HG03159 (cell line): Measurements from ENCODE around the gene MYZAP.
A peak's percentile ranks its signal among the peaks of the same experiment; 100 is the strongest.

Source experiments
- ATAC-seq: cut with Tn5 transposase; IDR thresholded peaks from one replicate; pipeline ENCODE4 v1.9.1; 2021; ENCODE audit warnings: mild to moderate bottlenecking, moderate library complexity; ENCODE audit not compliant: unreplicated experiment

Gene MYZAP

GRCh38 chr15:57618325-57618724 is 26.6 kb downstream of the MYZAP start:
- no peak for ATAC-seq

- ATAC-seq, result no peak
Measured at GRCh38 chr15:57619746-57620145, 28.0 kb downstream of the MYZAP start.

GRCh38 chr15:57624730-57625129 is 33.0 kb downstream of the MYZAP start:
- ATAC-seq, result no peak

DNA sequence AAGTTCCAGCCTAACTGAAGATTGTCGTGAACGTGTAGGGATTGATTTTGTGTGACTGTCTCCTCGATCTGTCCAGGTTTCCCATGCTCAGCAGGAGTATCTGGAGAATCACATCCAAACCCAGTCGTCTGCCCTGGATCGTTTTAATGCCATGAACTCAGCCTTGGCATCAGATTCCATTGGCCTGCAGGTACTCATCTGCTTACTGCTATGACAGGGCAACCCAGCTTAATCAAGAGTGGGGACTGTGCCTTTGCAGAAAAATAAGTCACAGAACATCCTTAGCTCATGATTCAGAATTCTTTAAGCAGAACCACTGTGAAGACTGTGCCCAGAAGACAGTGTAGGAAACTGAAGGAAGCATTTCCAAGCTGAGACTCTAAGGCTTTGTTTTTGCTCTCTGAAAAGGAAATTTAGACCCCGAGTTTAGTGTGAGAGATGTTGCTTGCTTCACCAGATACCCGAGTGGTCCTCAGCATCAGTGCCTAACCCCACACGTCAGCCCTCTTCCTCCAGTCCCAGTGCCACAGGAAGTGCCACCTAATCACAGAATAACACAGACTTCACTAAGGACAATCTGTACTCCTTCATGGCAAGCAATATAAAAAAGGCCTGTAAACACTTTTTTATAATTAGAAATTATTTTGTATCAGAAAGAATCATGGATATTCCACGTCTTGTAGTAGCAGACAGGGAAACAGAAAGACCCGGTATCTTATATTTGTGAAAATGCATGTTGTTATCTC is 34.2 kb downstream of the MYZAP start:
- ATAC-seq, result no peak

DNA sequence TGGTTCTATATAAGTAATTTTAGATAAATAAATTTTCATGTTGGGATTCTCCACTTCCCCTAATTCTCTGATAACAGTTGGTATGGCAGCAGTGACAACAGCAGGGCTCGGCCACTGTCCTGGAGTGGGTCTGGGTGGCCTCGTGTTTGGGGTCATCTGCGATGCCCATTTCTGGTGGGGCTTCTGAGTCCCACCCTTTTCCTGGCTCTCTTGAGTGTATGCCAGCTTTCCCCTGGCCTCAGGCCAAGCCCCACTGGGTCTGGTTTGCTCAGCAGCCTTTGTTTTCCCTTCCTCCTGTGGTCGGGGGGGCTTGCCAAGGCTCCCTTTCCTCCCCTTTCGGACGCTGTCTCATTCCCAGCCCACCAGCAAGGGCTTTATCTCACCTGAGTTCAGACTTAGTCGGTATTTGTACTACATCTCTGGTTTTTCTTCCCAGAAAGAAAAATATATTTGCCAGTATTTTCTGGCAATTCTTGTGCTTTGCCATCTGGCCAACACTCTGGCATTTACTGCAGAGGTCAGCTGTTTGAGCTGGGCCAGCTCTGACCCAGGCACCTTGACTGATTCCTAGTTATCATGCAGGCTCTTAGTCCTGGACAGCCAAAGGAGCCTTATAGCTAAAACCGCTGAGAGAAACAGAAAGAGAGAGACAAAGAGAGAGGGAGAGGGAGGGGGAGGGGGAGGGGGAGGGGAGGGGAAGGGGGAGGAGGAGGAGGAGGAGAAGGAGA is 35.2 kb downstream of the MYZAP start:
- ATAC-seq, result no peak

DNA sequence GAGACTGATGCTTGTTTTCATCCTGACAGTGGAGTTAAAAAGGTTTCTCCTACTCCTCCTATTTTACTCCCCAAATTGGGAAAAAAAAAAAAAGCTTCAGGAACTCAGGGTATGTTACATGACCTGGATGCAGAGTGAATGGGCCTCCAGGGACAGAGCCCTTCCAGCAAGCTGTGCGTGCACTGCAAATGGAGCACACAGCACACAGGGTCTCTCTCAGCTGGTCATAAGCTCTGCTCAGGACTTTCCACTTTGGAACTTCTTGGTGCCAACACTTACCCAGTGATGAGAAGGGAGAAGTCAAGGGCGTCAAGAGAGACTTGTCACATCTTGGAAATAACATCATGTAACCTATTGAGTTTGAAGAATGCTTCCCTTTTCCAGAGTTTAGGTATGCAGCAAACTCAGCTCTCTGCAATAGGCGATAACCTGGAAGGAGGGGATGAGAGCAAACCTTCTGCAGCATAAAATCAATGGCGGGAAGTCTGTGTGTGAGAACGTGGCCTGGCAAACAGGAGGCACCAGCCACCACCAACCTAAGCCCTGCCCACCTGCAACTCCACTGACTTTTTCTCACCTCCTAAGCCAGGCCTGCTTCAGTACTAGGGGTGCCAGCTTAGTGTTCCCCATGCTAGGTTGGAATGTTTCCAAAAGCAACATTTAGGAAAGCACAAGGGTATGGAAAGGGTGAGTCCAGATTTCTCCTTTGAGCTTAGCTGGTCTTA is 39.8 kb downstream of the MYZAP start:
- ATAC-seq, result no peak

- no peak for ATAC-seq
Measured at GRCh38 chr15:57634290-57634689, 42.6 kb downstream of the MYZAP start.

- ATAC-seq, result no peak
Measured at GRCh38 chr15:57635300-57635909, 43.7 kb downstream of the MYZAP start.

GRCh38 chr15:57637846-57638245 is 46.1 kb downstream of the MYZAP start:
- ATAC-seq, result no peak

DNA sequence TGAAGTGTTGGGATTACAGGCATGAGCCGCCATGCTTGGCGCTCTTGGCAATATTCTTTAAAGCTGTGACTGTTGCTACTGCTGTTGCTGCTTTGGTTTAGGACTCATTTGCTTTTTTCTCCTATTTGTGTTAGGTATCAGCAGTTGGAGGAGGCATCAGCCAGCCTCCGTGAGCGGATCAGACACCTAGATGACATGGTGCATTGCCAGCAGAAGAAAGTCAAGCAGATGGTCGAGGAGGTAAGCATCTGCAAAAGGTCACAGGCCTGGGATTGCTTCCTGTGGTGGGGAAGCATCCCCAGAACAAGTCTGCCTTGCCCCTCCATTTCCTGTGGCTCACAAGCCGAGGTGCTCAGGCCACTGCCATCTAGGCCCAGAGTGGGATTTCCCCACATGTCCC is 47.6 kb downstream of the MYZAP start:
- no peak for ATAC-seq

DNA sequence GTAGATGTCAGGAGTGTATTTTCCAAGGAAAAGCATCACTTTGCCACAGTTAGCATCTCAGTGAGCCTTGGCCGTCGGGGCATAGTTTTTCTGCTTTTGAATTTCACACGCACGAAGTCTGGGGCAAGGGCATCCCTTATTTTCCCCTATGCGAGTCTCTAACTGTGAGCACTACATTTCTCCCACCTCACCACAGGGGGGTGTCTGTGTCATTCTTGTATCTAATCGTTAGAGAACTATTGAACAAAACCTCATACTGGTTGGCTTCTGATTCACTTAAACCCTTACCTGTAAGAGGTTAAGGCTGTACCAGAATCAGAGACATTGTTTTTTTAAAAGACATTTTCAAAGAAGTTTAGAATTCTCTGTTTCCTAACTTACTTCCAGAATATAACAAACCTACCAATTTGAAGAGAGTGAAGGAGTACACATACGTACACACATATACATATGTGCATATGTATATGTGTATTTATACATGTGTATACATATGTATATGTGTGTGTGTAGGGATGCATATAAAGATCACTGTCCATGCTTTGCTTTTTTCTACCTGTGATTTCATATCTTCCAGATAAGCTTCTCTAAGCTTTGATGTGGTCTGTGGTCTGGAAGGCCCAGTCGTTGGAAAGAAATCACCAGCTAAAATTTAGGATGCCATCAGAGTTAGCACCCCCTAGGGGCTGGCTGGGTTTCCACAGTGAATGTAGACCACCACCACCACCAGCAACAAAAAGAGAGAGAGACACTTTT is 49.4 kb downstream of the MYZAP start:
- no peak for ATAC-seq

DNA sequence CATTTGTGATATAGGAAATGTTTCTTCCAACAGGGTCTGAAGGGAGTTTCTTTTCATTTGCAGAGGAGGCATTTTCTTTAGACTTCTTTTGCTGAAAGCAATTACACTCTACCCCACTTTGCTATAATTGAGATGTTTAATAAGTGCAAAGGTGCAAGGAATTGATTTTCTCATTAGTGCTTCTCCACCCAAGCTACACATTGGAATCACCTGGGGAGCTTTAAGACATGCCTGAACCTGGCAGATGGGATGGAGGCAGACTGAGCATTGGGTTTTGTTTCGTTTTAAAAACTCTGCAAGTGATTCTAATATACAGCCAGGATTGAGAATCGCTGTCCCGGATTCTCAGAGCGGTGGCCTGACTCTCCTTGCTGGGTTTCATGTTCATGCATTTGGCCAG is 52.1 kb downstream of the MYZAP start:
- ATAC-seq, result no peak

DNA sequence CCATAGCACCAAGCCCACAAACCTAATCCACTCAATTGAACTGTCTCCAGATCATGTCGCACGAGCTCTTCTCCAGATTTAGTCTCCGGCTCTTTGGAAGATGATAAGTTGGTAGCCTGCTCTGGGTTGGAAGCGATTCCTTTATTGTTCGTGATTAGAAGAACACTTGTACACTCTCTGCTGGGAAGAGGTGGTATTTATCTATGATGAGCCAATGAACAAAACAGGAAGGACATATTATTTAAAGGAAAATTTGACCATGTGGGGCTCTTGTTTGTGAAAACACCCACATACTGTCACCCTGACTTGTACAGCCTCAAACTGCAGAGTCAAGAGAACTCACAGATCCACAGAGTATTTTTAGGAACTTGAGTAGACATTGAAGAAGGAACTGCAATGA is 54.4 kb downstream of the MYZAP start:
- no peak for ATAC-seq

GRCh38 chr15:57647071-57647790 is 55.5 kb downstream of the MYZAP start:
- ATAC-seq, result peak; percentile 76

DNA sequence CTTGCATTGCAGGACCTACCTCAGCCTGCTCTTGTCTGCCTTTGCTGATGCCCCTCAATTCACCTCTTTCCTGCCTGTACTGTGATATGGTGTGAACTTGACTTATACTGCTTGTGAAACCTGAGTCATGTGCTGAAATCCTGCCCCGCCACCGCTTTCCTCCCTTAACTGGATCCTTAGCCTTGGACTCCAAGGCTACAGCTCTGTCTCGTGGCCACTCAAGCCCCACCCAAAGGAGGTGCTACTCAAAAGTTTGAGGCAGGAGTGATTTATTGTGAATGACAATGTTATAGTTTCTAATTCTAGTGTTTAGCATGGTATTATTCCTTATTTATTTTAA is 56.1 kb downstream of the MYZAP start:
- ATAC-seq, result peak; percentile 23

- ATAC-seq, result no peak
Measured at GRCh38 chr15:57649138-57649537, 57.4 kb downstream of the MYZAP start.

- ATAC-seq, result no peak
Measured at GRCh38 chr15:57651445-57651844, 59.7 kb downstream of the MYZAP start.

DNA sequence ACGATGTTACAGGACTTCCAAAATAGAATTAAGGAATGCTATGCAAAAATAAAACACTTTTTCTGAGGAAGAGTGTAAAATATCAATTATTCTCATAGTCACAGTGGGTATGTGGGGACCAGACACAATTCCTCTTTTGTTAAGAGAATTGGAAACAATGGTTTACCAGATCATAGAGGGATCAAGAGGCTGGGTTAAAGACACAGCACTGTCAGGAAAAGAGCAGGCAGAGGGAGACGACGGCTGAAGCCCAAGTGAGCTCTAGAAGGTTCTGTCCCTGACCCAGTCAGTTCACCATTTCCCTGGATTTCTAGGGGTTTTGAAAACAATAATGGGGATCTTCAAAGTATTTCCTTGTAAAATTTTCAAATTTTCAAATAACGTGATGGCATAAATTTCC is 60.8 kb downstream of the MYZAP start:
- ATAC-seq, result no peak

DNA sequence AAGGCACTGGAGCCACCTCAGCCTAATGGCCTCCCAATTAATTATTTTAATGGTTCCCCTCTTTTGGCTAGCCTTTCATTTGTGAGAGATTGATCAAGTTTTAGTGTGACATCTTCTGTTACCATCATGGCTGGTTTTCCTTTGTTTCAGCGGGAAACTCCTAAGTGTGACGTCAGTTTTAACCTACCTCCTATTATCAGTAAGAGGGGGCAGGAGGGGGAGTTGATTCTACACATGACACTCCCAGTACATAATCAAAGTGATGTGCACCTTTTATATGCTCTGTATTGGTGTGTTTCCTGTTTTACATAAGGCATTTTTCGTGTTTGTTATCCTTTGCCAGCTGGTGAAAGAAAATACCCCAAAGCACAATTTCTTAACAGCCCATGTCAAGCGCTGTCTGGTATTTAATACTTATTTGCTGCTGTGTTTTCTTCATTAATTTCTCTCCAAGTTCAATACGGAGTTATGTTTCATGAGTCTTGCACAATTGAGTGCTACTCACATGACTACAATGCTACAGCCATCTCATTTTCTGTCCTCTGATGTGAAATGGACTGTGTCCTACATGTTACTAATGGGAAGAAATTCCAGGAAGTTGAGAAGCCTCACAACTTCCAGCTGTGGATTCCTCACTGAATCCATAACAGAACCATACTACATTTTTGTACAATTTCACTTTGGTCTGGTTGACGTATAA is 62.6 kb downstream of the MYZAP start:
- no peak for ATAC-seq

DNA sequence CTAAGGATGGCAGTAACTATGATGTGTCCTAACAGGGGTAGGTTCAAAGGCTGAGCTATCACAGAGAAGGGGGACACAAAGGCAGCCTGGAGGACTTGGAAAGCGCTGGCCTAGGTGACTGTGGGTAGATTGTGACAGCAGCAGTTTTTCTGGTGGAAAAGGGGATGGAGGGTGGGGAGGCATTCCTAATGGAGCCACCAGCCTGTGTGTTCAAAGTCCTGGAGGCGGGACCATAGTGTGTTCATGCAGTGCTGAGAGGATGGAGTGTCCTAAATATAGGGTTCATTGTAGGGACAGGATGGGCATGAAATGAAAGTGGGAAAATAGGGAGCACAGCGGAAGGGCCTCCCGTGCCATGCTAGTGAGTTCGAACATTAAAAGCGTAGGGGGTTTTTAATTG is 63.3 kb downstream of the MYZAP start:
- ATAC-seq, result no peak
